DOHH2 (cell line): ENCODE measurements around the gene ZNF593.

Source experiments
- H3F3A ChIP-seq: fragments of 200-600 bp; sonication (generic), shearing (Covaris generic); 2 replicates; pipeline ENCODE4 v1.6.0; 2016; ENCODE audit warnings: antibody characterized with exemption, mild to moderate bottlenecking; ENCODE audit not compliant: control insufficient read depth, insufficient read depth
- H3K27ac ChIP-seq: fragments of 200-600 bp; sonication (generic); 2 replicates; pipeline ENCODE4 v1.5.1; 2014; ENCODE audit warnings: low read depth, mild to moderate bottlenecking, low read length, moderate library complexity
- H3K27me3 ChIP-seq: fragments of 200-600 bp; sonication (generic); 2 replicates; pipeline ENCODE4 v1.6.1; 2014; ENCODE audit warnings: mild to moderate bottlenecking, low read length, mixed read lengths; ENCODE audit not compliant: control insufficient read depth
- H3K36me3 ChIP-seq: fragments of 200-600 bp; sonication (generic); 2 replicates; pipeline ENCODE4 v1.6.1; 2014; ENCODE audit warnings: mild to moderate bottlenecking, low read length, moderate library complexity, mixed read lengths; ENCODE audit not compliant: control insufficient read depth
- H3K4me1 ChIP-seq: fragments of 200-600 bp; sonication (generic); 2 replicates; pipeline ENCODE4 v1.6.1; 2014; ENCODE audit warnings: mild to moderate bottlenecking, low read length, mixed read lengths; ENCODE audit not compliant: control insufficient read depth
- H3K4me2 ChIP-seq: fragments of 200-600 bp; sonication (generic); 2 replicates; pipeline ENCODE4 v1.6.0; 2014; ENCODE audit warnings: mild to moderate bottlenecking, low read length, moderate library complexity
- H3K4me3 ChIP-seq: fragments of 200-600 bp; sonication (generic); 2 replicates; pipeline ENCODE4 v1.5.1; 2014; ENCODE audit warnings: mild to moderate bottlenecking, low read length, mixed read lengths
- H3K79me2 ChIP-seq: fragments of 200-600 bp; sonication (generic); 2 replicates; pipeline ENCODE4 v1.6.1; 2014; ENCODE audit warnings: mild to moderate bottlenecking, low read length, mixed read lengths; ENCODE audit not compliant: control insufficient read depth
- H3K9me2 ChIP-seq: fragments of 200-600 bp; sonication (generic); replicated peaks from 2 replicates; pipeline ENCODE4 v1.6.1; 2014; ENCODE audit warnings: mild to moderate bottlenecking, low read length, mixed read lengths; ENCODE audit not compliant: control insufficient read depth
- H3K9me3 ChIP-seq: fragments of 200-600 bp; sonication (generic); 2 replicates; pipeline ENCODE4 v1.6.1; 2014; ENCODE audit warnings: antibody characterized with exemption, low read length, mixed read lengths; ENCODE audit not compliant: control insufficient read depth, insufficient read depth
- H4K20me1 ChIP-seq: fragments of 200-600 bp; sonication (generic); 2 replicates; pipeline ENCODE4 v1.6.0; 2014; ENCODE audit warnings: low read depth, mild to moderate bottlenecking, antibody characterized with exemption, low read length, moderate library complexity; ENCODE audit not compliant: control insufficient read depth, insufficient read depth
- EZH2phosphoT487 ChIP-seq: fragments of 200-600 bp; sonication (generic); IDR thresholded peaks from 2 replicates; pipeline ENCODE4 v1.6.1; 2017; ENCODE audit warnings: borderline replicate concordance, mild to moderate bottlenecking, antibody characterized with exemption, low read length, moderate library complexity, mixed read lengths
- TF ChIP-seq, protein P1 (sequence below): fragments of 200-600 bp; sonication (generic); IDR thresholded peaks from one replicate; pipeline ENCODE4 v1.5.1; 2014; ENCODE audit warnings: antibody characterized with exemption, mild to moderate bottlenecking, low read depth, low read length; ENCODE audit not compliant: poor library complexity, severe bottlenecking

ZNF593 gene

GRCh38 chr1:26170472-26170821 lies 739 bp downstream of the ZNF593 start:
- Histone ChIP-seq H4K20me1 (no peaks in the 10 kb centered on the region), H3K4me2 (peak overlapping the region; percentile 89), H3K9me3 (no peaks in the 10 kb centered on the region), H3K36me3 (peaks cover 22% of the 10 kb centered on the region), H3K27ac (peak overlapping the region; percentile 22; the same call in 1 of the 2 replicates), H3K79me2 (peaks cover 20% of the 10 kb centered on the region), H3K27me3 (no peaks in the 10 kb centered on the region), H3K4me1 (peaks cover 14% of the 10 kb centered on the region), H3F3A (peaks cover 3% of the 10 kb centered on the region; the same call in 1 of the 2 replicates), H3K4me3 (peak overlapping the region; percentile 93), H3K9me2 (no peaks in the 10 kb centered on the region)
- no peak for TF ChIP-seq EZH2phosphoT487
- TF ChIP-seq, protein P1, sequence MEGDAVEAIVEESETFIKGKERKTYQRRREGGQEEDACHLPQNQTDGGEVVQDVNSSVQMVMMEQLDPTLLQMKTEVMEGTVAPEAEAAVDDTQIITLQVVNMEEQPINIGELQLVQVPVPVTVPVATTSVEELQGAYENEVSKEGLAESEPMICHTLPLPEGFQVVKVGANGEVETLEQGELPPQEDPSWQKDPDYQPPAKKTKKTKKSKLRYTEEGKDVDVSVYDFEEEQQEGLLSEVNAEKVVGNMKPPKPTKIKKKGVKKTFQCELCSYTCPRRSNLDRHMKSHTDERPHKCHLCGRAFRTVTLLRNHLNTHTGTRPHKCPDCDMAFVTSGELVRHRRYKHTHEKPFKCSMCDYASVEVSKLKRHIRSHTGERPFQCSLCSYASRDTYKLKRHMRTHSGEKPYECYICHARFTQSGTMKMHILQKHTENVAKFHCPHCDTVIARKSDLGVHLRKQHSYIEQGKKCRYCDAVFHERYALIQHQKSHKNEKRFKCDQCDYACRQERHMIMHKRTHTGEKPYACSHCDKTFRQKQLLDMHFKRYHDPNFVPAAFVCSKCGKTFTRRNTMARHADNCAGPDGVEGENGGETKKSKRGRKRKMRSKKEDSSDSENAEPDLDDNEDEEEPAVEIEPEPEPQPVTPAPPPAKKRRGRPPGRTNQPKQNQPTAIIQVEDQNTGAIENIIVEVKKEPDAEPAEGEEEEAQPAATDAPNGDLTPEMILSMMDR: no peak

- Histone ChIP-seq H3K9me3 (no peaks in the 10 kb centered on the region), H3F3A (peaks cover 3% of the 10 kb centered on the region; the same call in 1 of the 2 replicates), H3K36me3 (peaks cover 22% of the 10 kb centered on the region), H3K27me3 (no peaks in the 10 kb centered on the region), H4K20me1 (no peaks in the 10 kb centered on the region), H3K79me2 (peaks cover 20% of the 10 kb centered on the region), H3K4me2 (peak within 1 kb of the TSS; percentile 89), H3K27ac (no peak within 1 kb of the TSS), H3K4me3 (peak within 1 kb of the TSS; percentile 93), H3K9me2 (no peaks in the 10 kb centered on the region), H3K4me1 (peaks cover 14% of the 10 kb centered on the region)
- no peak for TF ChIP-seq EZH2phosphoT487
- TF ChIP-seq, protein P1: no peak
Observed at GRCh38 chr1:26171084-26172072, 1.7 kb downstream of the ZNF593 start, which contains the start of gene ZNF593OS. ZNF593OS (minus strand) TSS chr1:26171832; CDS start chr1:26171661, 171 bp downstream.

DNA sequence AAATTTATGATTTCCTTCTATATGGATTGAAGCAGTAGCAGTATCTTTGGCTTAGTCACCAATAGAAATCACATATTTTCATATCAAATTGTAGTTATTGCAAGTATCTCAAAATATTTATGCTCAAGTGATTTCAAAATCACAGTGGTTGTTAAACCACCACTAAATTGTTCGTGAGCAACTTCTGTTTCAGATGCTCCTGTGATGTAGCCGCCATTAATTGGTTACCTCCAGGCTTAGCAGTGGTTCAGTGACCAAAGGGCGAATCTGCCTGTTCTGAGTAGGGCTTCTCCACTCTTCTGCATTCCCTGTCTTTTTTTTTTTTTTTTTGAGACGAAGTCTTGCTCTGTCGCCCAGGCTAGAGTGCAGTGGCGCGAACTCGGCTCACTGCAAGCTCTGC lies 5.6 kb downstream of the ZNF593 start:
- Histone ChIP-seq H3K79me2 (peaks cover 14% of the 10 kb centered on the region), H3K4me1 (peaks cover 20% of the 10 kb centered on the region), H3K36me3 (peaks cover 17% of the 10 kb centered on the region), H3K4me3 (no peak overlapping the region), H3K9me3 (no peaks in the 10 kb centered on the region), H3K27me3 (no peaks in the 10 kb centered on the region), H4K20me1 (no peaks in the 10 kb centered on the region), H3K27ac (no peak overlapping the region), H3K9me2 (no peaks in the 10 kb centered on the region), H3K4me2 (no peak overlapping the region), H3F3A (peaks cover 3% of the 10 kb centered on the region; the same call in 1 of the 2 replicates)
- no peak for TF ChIP-seq EZH2phosphoT487
- TF ChIP-seq, protein P1: no peak
